ENCODE data around the gene DZIP1L. TPM values are rescaled to one million over a fixed set of nuclear protein-coding genes. Genes with fewer than 3 reads are reported as not detected.

The DZIP1L gene
- 11.4 and 19.5 TPM in 2 replicates for total RNA-seq (2014; rRNA removed; shearing (Covaris generic))
- polyA plus RNA-seq (2016; fragmentation: Nextera tagmentation; extraction: Ambion mirVana) = 10.0 and 10.6 TPM in 2 replicates
- long read RNA-seq, partial matches to known transcripts = 0 of 2 reads
- long read RNA-seq, other reads (novel, unspliced or antisense) = 2 of 2 reads

- Mint-ChIP-seq H3K4me3 (peak within 1 kb of the TSS; percentile 92), H3K4me1 (peaks cover 24% of the 10 kb centered on the region), H3K27ac (no peak within 1 kb of the TSS; the same call in 1 of the 2 replicates), H3K9me3 (no peaks in the 10 kb centered on the region), H3K36me3 (ENCODE audit: low read depth) (no peaks in the 10 kb centered on the region; the same call in 2 of the 3 replicates), H3K27me3 (ENCODE audit: insufficient read depth, low read depth, poor library complexity) (peaks cover 4% of the 10 kb centered on the region)
- Histone ChIP-seq H3K4me1 (ENCODE audit: insufficient read depth) (peaks cover 23% of the 10 kb centered on the region), H3K4me3 (peak within 1 kb of the TSS; percentile 97), H3K36me3 (ENCODE audit: insufficient read depth) (no peaks in the 10 kb centered on the region), H3K79me2 (replicated peaks; ENCODE audit: insufficient read depth) (peaks cover 24% of the 10 kb centered on the region), H3K9me2 (ENCODE audit: insufficient read depth) (no peaks in the 10 kb centered on the region), H3K27me3 (ENCODE audit: insufficient read depth) (no peaks in the 10 kb centered on the region), H3K4me2 (peak within 1 kb of the TSS; percentile 90), H3F3A (replicated peaks; ENCODE audit: low read depth) (no peaks in the 10 kb centered on the region), H4K20me1 (replicated peaks; ENCODE audit: insufficient read depth) (0 out of 2 replicates have a peak, but pooled peaks cover 3% of the 10 kb centered on the region), H2AFZ (peak within 1 kb of the TSS; percentile 96), H3K27ac (ENCODE audit: low read depth) (no peak within 1 kb of the TSS; the same call in none of the 2 replicates)
- peak; percentile 94 for DNase-seq (ENCODE audit: low spot score)
- TF ChIP-seq ZNF331 (CRISPR knock-in tag; IDR thresholded peaks at IDR 0.05; ENCODE audit: low read depth) = no peak
- TF ChIP-seq STAT1 (IDR thresholded peaks at IDR 0.05; ENCODE audit: unreplicated experiment) = no peak
- no peak for TF ChIP-seq EZH2 (IDR thresholded peaks at IDR 0.05; ENCODE audit: low read depth, unreplicated experiment)
- no peak for TF ChIP-seq ZNF114 (CRISPR knock-in tag; IDR thresholded peaks at IDR 0.05)
- TF ChIP-seq ZNF462 (CRISPR knock-in tag; IDR thresholded peaks at IDR 0.05) = no peak
- peak; percentile 26 to 48; a peak in 3 of 4 replicates for TF ChIP-seq CTCF (conservative IDR thresholded peaks at IDR 0.05; ENCODE audit: low read depth in 2 of 2)
- TF ChIP-seq NANOG (IDR thresholded peaks at IDR 0.05; ENCODE audit: borderline replicate concordance) = no peak
- TF ChIP-seq POLR2AphosphoS5 (IDR thresholded peaks at IDR 0.05; ENCODE audit: low read depth) = peak; percentile 69
- TF ChIP-seq REST (IDR thresholded peaks at IDR 0.05; ENCODE audit: unreplicated experiment) = no peak
- no peak for TF ChIP-seq JUNB (IDR thresholded peaks at IDR 0.05; ENCODE audit: unreplicated experiment)
- no peak for TF ChIP-seq EZH2phosphoT487 (IDR thresholded peaks at IDR 0.05; ENCODE audit: unreplicated experiment)
- ATAC-seq = peak; percentile 85
Observed at GRCh38 chr3:138114988-138115971, at the start of gene DZIP1L. DZIP1L (minus strand) TSS chr3:138115608; CDS start chr3:138103971, 11,637 bp downstream.

All from GM23338 (cell line).